PC-9 (cell line): ENCODE results near the gene MAP4. TPM values are rescaled to one million over a fixed set of nuclear protein-coding genes. Genes with fewer than 3 reads are reported as not detected.

Source experiments
- BruUV-seq: library from RNA; stranded (reverse); fragments of 400-500 nt; replicated peaks from 2 replicates; lab custom pipeline; 2021; lab: Mats Ljungman, UMichigan
- CTCF ChIA-PET: fragments of 300-600 bp; sonication (Branson Sonifier 250); formaldehyde crosslinking; loops from one replicate; lab custom pipeline; 2022; ENCODE audit warnings: antibody characterized with exemption; lab: Charles Lee
- POLR2A ChIA-PET: fragments of 300-600 bp; sonication (Branson Sonifier 250); formaldehyde crosslinking; loops from one replicate; lab custom pipeline; 2022; ENCODE audit warnings: antibody characterized with exemption; ENCODE audit not compliant: unreplicated experiment; lab: Charles Lee
- DNase-seq, 2 experiments: peaks; one replicate each; pipeline versions ENCODE4 v3.0.0 to v3.0.0-alpha.2; 2015 to 2022; ENCODE audit warnings: mixed read lengths in 1 of 2
- H2AFZ ChIP-seq: fragments of 200-600 bp; sonication (generic); 2 replicates; pipeline ENCODE4 v1.8.1; 2017; ENCODE audit warnings: antibody characterized with exemption
- H3F3A ChIP-seq: fragments of 200-600 bp; sonication (generic); 2 replicates; pipeline ENCODE4 v1.8.1; 2017; ENCODE audit warnings: antibody characterized with exemption, mild to moderate bottlenecking, low read depth; ENCODE audit not compliant: insufficient read depth
- H3K27ac ChIP-seq: fragments of 200-600 bp; sonication (generic); 2 replicates; pipeline ENCODE4 v1.6.1; 2016; ENCODE audit warnings: mixed run types
- H3K27me3 ChIP-seq: fragments of 200-600 bp; sonication (generic); 2 replicates; pipeline ENCODE4 v1.6.1; 2016; ENCODE audit warnings: low read depth, mixed run types; ENCODE audit not compliant: insufficient read depth
- H3K36me3 ChIP-seq: fragments of 200-600 bp; sonication (generic); 2 replicates; pipeline ENCODE4 v1.6.1; 2016; ENCODE audit warnings: low read depth, mixed run types
- H3K4me1 ChIP-seq: fragments of 200-600 bp; sonication (generic); replicated peaks from 2 replicates; pipeline ENCODE4 v1.6.1; 2016; ENCODE audit warnings: mixed run types; ENCODE audit not compliant: insufficient read depth
- H3K4me2 ChIP-seq: fragments of 200-600 bp; sonication (generic); 2 replicates; pipeline ENCODE4 v1.6.1; 2017; ENCODE audit warnings: mixed run types
- H3K4me3 ChIP-seq: fragments of 200-600 bp; sonication (generic); 2 replicates; pipeline ENCODE4 v1.6.1; 2016; ENCODE audit warnings: mixed run types
- H3K79me2 ChIP-seq: fragments of 200-600 bp; sonication (generic); 2 replicates; pipeline ENCODE4 v1.6.1; 2017; ENCODE audit warnings: low read depth, mixed run types
- H3K9me2 ChIP-seq: fragments of 200-600 bp; sonication (generic); 2 replicates; pipeline ENCODE4 v1.8.1; 2017; ENCODE audit warnings: mild to moderate bottlenecking; ENCODE audit not compliant: insufficient read depth
- H3K9me3 ChIP-seq: fragments of 200-600 bp; sonication (generic); 2 replicates; pipeline ENCODE4 v1.8.1; 2016; ENCODE audit warnings: low read depth; ENCODE audit not compliant: insufficient read depth
- H4K20me1 ChIP-seq: fragments of 200-600 bp; sonication (generic); 2 replicates; pipeline ENCODE4 v1.8.1; 2017; ENCODE audit not compliant: insufficient read depth
- CTCF ChIP-seq: fragments of 200-600 bp; sonication (generic); conservative IDR thresholded peaks from 2 replicates; pipeline ENCODE4 v1.6.1; 2017; ENCODE audit warnings: mixed run types, antibody characterized with exemption, mild to moderate bottlenecking, moderate library complexity
- EZH2 ChIP-seq: fragments of 200-600 bp; sonication (generic); IDR thresholded peaks from 2 replicates; pipeline ENCODE4 v1.8.0; 2017; ENCODE audit warnings: antibody characterized with exemption, low read depth
- intact Hi-C: fragments of 100-400 bp; cut with micrococcal nuclease; formaldehyde crosslinking; loops from one replicate; pipeline ENCODE4 v1.10.0; 2022; ENCODE audit not compliant: unreplicated experiment
- total RNA-seq: library from RNA; stranded (reverse); gene quantifications from 2 replicates; pipeline ENCODE4 v1.2.3, GENCODE V29; 2021

The MAP4 gene
- total RNA-seq, 1 experiment from 2014 or later = 187 TPM

DNA sequence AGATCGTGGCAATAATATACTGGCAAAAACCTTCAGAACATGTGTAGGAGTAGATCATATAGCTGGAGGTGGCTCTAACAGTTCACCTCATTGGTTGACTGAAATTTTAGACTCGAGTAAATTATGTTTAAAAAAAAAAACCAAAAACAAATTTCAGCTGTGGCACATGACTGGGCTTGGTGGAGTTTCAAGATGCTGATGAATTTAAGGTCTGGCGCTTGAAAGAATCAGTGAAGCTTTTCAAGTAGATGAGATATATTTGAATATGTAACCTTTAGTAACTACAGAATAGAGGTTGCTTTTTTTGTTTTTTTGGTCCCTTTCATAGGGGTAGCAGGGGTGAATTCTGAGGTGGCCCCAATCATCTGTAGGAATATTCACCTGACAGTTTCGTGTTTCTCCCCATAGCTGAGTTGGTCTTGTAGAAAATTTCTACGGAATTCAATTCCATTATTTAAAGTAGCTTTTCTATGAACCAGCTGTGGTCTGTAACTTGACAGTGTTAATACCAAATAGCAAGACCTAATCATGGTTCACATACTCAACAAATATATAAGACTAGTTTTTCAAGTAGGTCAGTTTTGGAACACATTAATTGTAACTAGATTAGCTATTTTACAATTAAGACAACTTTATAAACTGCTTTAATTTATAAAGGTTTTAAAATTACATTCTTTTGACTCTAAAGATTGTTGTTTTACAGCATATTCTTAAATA, 65.6 kb downstream of the MAP4 start:
- Histone ChIP-seq H3K9me2 (no peaks in the 10 kb centered on the region), H3K4me2 (no peak overlapping the region), H4K20me1 (no peaks in the 10 kb centered on the region), H3K4me3 (no peak overlapping the region), H3K27me3 (no peaks in the 10 kb centered on the region), H3K79me2 (no peaks in the 10 kb centered on the region; the same call in 1 of the 2 replicates), H3K9me3 (no peaks in the 10 kb centered on the region), H3K36me3 (no peaks in the 10 kb centered on the region), H3F3A (peaks cover 4% of the 10 kb centered on the region; the same call in 1 of the 2 replicates), H3K4me1 (peaks cover 15% of the 10 kb centered on the region), H2AFZ (no peak overlapping the region), H3K27ac (no peak overlapping the region)
- intact Hi-C loops = no loop called here
- DNase-seq = no peak
- TF ChIP-seq EZH2 (no peak), CTCF (no peak)
- CTCF ChIA-PET = no interaction called here
- BruUV-seq = no TSS peak
- POLR2A ChIA-PET = interaction anchor here (0.6 kb wide), 1 partner anchor 77 kb away, joined by 3 read pairs; no protein-coding TSS in a partner anchor

DNA sequence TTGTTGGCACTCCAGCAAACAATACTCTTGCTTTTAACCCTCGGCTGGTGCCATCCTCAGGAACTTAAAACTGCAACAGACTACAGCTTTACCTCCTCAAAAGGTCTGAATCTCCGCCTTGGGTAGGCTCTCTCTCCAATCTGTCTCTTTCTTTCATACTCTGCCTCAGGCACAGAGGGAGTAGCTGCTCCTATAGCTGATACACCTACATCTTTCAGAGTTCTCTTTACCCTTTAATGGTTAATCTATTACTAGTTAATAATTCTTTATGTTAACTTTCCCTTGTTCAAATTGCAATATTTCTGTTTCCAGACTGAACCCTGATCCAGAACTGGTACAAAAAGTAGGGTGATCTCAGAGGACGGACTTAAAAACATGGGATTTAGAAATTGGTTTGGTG, 66.2 kb downstream of the MAP4 start:
- Histone ChIP-seq H3K4me3 (no peak overlapping the region), H3K27me3 (no peaks in the 10 kb centered on the region), H3F3A (peaks cover 4% of the 10 kb centered on the region; the same call in 1 of the 2 replicates), H3K27ac (no peak overlapping the region), H2AFZ (no peak overlapping the region), H3K9me3 (no peaks in the 10 kb centered on the region), H3K9me2 (no peaks in the 10 kb centered on the region), H3K4me1 (peaks cover 15% of the 10 kb centered on the region), H3K36me3 (no peaks in the 10 kb centered on the region), H4K20me1 (no peaks in the 10 kb centered on the region), H3K79me2 (no peaks in the 10 kb centered on the region; the same call in 1 of the 2 replicates), H3K4me2 (no peak overlapping the region)
- intact Hi-C loops = no loop called here
- no peak for TF ChIP-seq EZH2
- CTCF ChIA-PET = no interaction called here
- POLR2A ChIA-PET = no interaction called here
- DNase-seq = no peak
- BruUV-seq = no TSS peak

DNA sequence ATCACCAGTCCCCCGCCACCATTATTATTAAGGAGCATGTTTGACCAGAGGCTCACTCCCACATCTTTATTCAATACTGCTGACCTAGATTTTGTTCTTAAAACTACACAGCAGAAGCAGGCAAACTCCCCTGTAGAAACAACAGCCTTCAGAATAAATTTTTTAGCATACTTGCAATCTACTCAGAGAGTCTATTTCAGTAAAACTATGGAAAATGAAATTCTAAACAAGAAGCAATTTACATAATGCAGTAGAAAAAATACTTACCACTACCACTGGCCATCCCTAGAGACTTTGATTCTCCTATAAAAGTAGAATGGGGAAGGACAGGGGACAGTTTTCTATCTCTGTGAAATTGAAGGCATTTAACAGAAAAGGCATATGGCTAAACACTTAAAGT, 76.0 kb downstream of the MAP4 start:
- ChIA-PET CTCF (no interaction called here), POLR2A (no interaction called here)
- TF ChIP-seq EZH2 = no peak
- TF ChIP-seq CTCF = no peak
- H3K27ac ChIP-seq = no peak overlapping the region
- no TSS peak for BruUV-seq
- H2AFZ ChIP-seq = no peak overlapping the region
- intact Hi-C loops = no loop called here
- no peaks in the 10 kb centered on the region for H3K79me2 ChIP-seq
- no peaks in the 10 kb centered on the region for H3K9me3 ChIP-seq
- no peaks in the 10 kb centered on the region for H3K27me3 ChIP-seq
- H3K9me2 ChIP-seq = no peaks in the 10 kb centered on the region
- H3K36me3 ChIP-seq = no peaks in the 10 kb centered on the region
- H3K4me2 ChIP-seq = no peak overlapping the region
- DNase-seq = no peak
- no peak overlapping the region for H3K4me3 ChIP-seq
- H3K4me1 ChIP-seq = no peaks in the 10 kb centered on the region
- H3F3A ChIP-seq = peaks cover 6% of the 10 kb centered on the region; the same call in 1 of the 2 replicates
- H4K20me1 ChIP-seq = no peaks in the 10 kb centered on the region
